GM12874 (cell line): ENCODE results near the gene TACC2.

ENCODE experiments used
- TF ChIP-seq, protein P1 (sequence below): IDR thresholded peaks from 2 replicates; pipeline ENCODE4 v1.5.1; 2011; ENCODE audit warnings: low read depth, mild to moderate bottlenecking, control low read depth, low read length, moderate library complexity; ENCODE audit not compliant: insufficient read depth

Gene TACC2

DNA sequence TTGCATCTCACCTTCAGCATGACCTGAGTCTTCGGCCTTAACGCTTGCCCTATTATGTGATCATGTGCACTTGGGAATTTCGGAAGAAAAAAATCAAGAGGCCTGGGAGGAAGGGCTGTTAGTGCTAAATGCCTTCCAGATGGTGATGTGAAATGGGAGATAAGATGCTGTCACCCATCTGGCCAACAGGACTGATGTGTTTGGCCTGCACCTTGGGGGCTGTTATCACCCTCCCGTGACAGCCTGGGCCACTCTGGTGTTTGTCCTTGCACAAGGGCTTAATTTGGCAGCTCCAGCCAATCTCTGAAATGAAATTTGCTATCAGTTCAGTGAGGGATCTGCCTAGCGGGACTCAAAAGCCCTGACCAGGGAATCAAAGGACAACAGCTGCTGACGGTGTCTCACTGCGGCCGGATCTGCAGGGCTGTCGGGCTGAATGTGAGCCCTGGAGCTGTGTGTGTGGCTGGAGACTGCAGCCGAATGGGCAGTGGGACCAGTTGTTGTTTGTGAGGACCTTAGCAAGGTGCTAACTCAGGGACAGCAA lies 150.7 kb downstream of the TACC2 start:
- TF ChIP-seq, protein P1, sequence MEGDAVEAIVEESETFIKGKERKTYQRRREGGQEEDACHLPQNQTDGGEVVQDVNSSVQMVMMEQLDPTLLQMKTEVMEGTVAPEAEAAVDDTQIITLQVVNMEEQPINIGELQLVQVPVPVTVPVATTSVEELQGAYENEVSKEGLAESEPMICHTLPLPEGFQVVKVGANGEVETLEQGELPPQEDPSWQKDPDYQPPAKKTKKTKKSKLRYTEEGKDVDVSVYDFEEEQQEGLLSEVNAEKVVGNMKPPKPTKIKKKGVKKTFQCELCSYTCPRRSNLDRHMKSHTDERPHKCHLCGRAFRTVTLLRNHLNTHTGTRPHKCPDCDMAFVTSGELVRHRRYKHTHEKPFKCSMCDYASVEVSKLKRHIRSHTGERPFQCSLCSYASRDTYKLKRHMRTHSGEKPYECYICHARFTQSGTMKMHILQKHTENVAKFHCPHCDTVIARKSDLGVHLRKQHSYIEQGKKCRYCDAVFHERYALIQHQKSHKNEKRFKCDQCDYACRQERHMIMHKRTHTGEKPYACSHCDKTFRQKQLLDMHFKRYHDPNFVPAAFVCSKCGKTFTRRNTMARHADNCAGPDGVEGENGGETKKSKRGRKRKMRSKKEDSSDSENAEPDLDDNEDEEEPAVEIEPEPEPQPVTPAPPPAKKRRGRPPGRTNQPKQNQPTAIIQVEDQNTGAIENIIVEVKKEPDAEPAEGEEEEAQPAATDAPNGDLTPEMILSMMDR: no peak

DNA sequence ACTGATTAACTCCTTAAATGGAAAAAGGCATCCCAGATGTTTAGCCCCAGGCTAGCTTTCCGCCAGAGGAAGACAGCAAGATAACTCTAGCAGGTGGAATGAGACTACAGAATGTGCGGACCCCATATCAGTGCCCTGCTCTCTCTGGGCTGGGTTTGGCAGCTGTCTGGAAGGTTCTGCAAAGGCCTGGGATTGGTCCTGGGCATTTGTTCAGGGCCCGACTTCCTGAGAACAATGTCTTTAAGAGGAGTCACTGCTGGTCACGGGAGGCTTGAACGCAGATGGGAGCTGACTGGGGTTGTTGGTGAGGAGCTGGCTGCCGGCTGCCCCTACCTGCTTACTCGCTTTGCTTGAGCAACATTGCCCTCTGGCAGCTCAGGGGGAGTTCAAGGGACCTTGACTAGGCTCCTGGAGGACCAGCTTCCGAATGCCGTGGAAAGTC lies 151.5 kb downstream of the TACC2 start:
- TF ChIP-seq, protein P1: no peak

- TF ChIP-seq, protein P1: no peak
Observed at GRCh38 chr10:122140941-122141623, 152.1 kb downstream of the TACC2 start.

DNA sequence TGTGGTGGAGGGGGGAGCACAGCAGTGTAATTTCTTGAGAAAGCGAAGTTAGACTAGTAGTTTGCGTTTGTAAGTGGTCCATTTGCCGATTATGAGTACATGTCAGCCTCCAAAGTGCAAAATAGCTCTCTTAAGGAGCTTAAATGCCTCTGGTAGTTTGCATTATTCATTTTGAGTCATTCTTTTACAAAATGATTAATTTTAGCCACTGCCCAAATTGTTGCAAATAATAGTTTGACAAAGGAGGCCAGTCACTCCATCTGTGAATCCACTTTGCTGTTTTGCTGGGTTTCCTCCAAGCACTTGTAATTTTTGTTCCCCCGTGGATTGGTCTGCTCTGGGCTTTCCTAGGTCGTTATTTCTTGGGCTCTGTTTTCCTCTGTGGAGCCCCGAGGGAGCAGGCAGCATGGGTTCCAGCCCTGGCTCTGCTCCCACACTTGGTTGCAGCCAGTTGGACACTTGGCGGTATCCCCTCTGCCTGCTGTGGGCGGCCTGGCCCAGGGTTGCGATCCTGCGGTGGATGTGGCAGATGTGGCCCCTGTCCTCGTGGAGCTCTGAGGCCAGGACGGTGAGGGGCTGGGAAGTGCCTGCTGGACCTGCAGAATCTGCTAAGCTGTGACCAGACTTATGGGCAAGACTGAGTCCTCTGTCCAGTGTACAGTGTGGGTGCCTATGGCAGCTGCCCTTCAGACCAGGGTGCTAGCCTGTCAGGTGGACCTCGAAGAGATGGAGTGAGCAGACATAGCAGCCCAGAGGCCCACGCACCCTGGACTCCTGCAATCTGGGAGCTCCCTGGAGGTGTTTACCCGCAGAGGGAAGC lies 153.1 kb downstream of the TACC2 start:
- TF ChIP-seq, protein P1: no peak

GRCh38 chr10:122142641-122143237 lies 153.8 kb downstream of the TACC2 start:
- TF ChIP-seq, protein P1: peak; percentile 89

DNA sequence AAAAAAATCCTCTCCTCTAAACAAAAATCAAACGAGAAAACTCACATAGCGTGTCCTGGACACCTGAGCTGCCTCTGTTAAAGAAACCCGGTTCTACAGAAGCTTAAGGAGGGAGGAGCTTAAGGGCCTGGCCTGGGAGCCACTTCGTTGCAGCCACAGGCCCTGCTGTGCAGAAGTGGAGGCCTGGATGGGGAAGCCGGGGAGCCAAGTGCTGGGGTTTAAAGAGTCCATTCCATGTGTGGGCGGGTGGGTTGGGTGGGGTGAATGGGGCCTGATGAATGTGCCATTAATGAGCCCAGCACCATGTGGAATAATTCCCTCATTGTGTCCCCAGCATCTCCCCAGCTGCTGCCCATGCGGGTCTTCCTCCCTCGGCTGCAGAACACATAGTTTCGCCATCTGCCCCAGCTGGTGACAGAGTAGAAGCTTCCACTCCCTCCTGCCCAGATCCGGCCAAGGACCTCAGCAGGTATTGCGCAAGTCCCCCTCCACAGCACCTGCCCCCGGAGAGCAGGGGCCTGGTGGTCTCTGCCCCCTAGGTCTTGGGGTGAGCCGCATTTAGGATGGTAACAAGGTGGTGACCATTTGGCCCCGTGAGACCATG lies 154.4 kb downstream of the TACC2 start:
- TF ChIP-seq, protein P1: no peak

DNA sequence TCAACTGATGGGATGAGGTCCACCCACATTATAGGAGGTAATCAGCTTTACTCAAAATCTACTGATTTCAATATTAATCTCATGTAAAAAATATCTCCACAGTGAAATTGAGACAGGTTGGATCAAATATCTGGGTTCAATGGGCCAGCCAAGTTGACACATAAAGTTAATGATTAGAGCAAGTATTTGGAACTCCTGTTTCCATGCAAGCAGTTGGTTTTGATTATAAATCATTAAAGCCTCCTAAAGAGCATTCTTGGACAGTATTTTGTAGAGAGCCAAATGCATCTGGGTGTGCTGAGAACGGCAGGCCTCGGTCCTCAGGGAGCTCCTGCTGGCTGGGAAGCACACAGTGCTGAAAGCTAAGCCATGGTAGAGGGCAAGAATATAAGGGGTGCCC lies 155.2 kb downstream of the TACC2 start:
- TF ChIP-seq, protein P1: no peak
